ENCODE data around the gene MLANA.

DNA sequence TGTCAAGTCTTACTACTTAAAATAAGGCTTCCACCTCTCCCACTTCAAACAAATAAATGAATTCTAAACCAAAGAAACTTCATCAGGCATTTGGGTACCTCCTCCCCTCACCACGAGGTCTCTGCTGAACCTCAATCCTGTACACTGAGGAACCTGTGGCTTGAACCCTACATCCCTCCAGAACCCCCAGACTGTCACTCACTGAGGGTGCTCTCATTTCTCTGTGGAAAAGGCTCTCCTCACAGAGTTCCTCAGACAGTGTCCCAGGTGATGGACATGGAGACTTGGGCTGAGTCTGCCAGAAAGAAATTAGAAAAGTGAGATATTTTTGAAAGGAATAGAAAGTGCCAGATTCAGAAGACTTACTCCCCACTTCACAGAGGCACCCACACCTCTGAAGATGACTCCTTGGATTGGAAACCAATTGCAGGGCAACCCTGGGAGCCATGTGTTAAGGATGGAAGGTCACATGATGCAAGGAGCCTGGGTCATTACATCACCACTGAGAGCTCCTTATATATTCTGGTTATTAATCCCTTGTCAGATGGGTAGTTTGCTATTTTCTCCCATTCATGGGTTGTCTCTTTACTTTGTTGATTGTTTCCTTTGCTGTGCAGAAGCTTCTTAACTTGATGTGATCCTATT lies 19.8 kb downstream of the MLANA start:
- TF ChIP-seq YY1 (IDR thresholded peaks at IDR 0.05; ENCODE audit: insufficient read depth, insufficient read length) (no peak), ZNF274 (IDR thresholded peaks at IDR 0.05; ENCODE audit: low read depth, low read length) (no peak), SUZ12 (IDR thresholded peaks at IDR 0.05; ENCODE audit: extremely low read depth, insufficient read depth, insufficient read length) (no peak)

Data from NT2/D1 (cell line).